Measurements from ENCODE around the gene TGM4. TPM values are rescaled to one million over a fixed set of nuclear protein-coding genes. Genes with fewer than 3 reads are reported as not detected.
"Not testable (repeated sequence)": the region's sequence is repeated elsewhere in the genome, so short reads cannot be mapped to it uniquely, and the experiment has no call there.

TGM4 gene
- total and polyA plus RNA-seq, 2 experiments from 2014 or later, result not detected

GRCh38 chr3:44948239-44948638 is 73.8 kb downstream of the TGM4 start:
- DNase-seq, result no peak

GRCh38 chr3:44949770-44950169 is 75.4 kb downstream of the TGM4 start:
- H3K27me3 ChIP-seq (replicated peaks; ENCODE audit: insufficient read depth); H4K20me1 ChIP-seq (ENCODE audit: insufficient read depth); H3K9me3 ChIP-seq (ENCODE audit: low read depth); H3K9ac ChIP-seq; H2AFZ ChIP-seq; H3F3A ChIP-seq (ENCODE audit: insufficient read depth); H3K27ac ChIP-seq; DNase-seq; H3K9me2 ChIP-seq (ENCODE audit: insufficient read depth); H3K36me3 ChIP-seq (ENCODE audit: low read depth); H3K4me2 ChIP-seq (ENCODE audit: unreplicated experiment); H3K4me3 ChIP-seq; in situ Hi-C loops (cut with MboI); H3K4me1 ChIP-seq (ENCODE audit: insufficient read depth): not testable (repeated sequence)
- H3K79me2 ChIP-seq (ENCODE audit: insufficient read depth), result peaks cover 22% of the 10 kb centered on the region
- 91 to 94% methylated on average over 4 of the region's 4 CpGs for WGBS, 2 experiments (ENCODE audit: low coverage in 1 of 2, low lambda C conversion rate in 2 of 2, missing lambda C conversion rate in 2 of 2)

More at GRCh38 chr3:44948239-44948638, 73.8 kb downstream of the TGM4 start:
- Histone ChIP-seq H3K36me3 (ENCODE audit: low read depth) (no peaks in the 10 kb centered on the region), H3F3A (ENCODE audit: insufficient read depth) (no peaks in the 10 kb centered on the region), H3K27ac (no peak overlapping the region), H2AFZ (no peak overlapping the region), H3K4me1 (ENCODE audit: insufficient read depth) (no peaks in the 10 kb centered on the region), H3K4me3 (no peak overlapping the region), H3K9me3 (ENCODE audit: low read depth) (no peaks in the 10 kb centered on the region), H3K27me3 (replicated peaks; ENCODE audit: insufficient read depth) (no peaks in the 10 kb centered on the region), H3K9ac (no peak overlapping the region), H4K20me1 (ENCODE audit: insufficient read depth) (no peaks in the 10 kb centered on the region), H3K79me2 (ENCODE audit: insufficient read depth) (peaks cover 19% of the 10 kb centered on the region), H3K4me2 (ENCODE audit: unreplicated experiment) (no peak overlapping the region), H3K9me2 (ENCODE audit: insufficient read depth) (no peaks in the 10 kb centered on the region)
- in situ Hi-C loops (cut with MboI), result no loop called here
- 93 to 96% methylated on average over 3 of the region's 3 CpGs for WGBS, 2 experiments (ENCODE audit: low coverage in 1 of 2, low lambda C conversion rate in 2 of 2, missing lambda C conversion rate in 2 of 2)
- TF ChIP-seq EZH2phosphoT487 (IDR thresholded peaks at IDR 0.05; ENCODE audit: insufficient read depth, low read depth) (no peak), EZH2 (IDR thresholded peaks at IDR 0.05; ENCODE audit: insufficient read depth, poor library complexity, severe bottlenecking) (no peak)

- TF ChIP-seq EZH2phosphoT487 (IDR thresholded peaks at IDR 0.05; ENCODE audit: insufficient read depth, low read depth) (no peak), EZH2 (IDR thresholded peaks at IDR 0.05; ENCODE audit: insufficient read depth, poor library complexity, severe bottlenecking) (no peak)
- Histone ChIP-seq H3K27me3 (replicated peaks; ENCODE audit: insufficient read depth) (no peaks in the 10 kb centered on the region), H3K4me3 (no peak overlapping the region), H3K36me3 (ENCODE audit: low read depth) (no peaks in the 10 kb centered on the region), H4K20me1 (ENCODE audit: insufficient read depth) (no peaks in the 10 kb centered on the region), H3K9me3 (ENCODE audit: low read depth) (no peaks in the 10 kb centered on the region), H3K4me2 (ENCODE audit: unreplicated experiment) (no peak overlapping the region), H3K9ac (no peak overlapping the region), H2AFZ (no peak overlapping the region), H3F3A (ENCODE audit: insufficient read depth) (no peaks in the 10 kb centered on the region), H3K9me2 (ENCODE audit: insufficient read depth) (no peaks in the 10 kb centered on the region), H3K79me2 (ENCODE audit: insufficient read depth) (peaks cover 22% of the 10 kb centered on the region), H3K27ac (no peak overlapping the region), H3K4me1 (ENCODE audit: insufficient read depth) (no peaks in the 10 kb centered on the region)
- WGBS, 2 experiments (ENCODE audit: low coverage in 1 of 2, low lambda C conversion rate in 2 of 2, missing lambda C conversion rate in 2 of 2), result 94 to 100% methylated on average over 2 of the region's 2 CpGs
- no peak for DNase-seq
- in situ Hi-C loops (cut with MboI), result no loop called here
Measured at GRCh38 chr3:44950275-44950734, 75.9 kb downstream of the TGM4 start.

GRCh38 chr3:44952689-44953088 is 78.3 kb downstream of the TGM4 start:
- H3K36me3 ChIP-seq (ENCODE audit: low read depth), result no peaks in the 10 kb centered on the region
- no peak overlapping the region for H3K9ac ChIP-seq
- no peaks in the 10 kb centered on the region for H4K20me1 ChIP-seq (ENCODE audit: insufficient read depth)
- H3K4me2 ChIP-seq (ENCODE audit: unreplicated experiment), result no peak overlapping the region
- DNase-seq, result no peak
- no peak overlapping the region for H3K27ac ChIP-seq
- no peaks in the 10 kb centered on the region for H3F3A ChIP-seq (ENCODE audit: insufficient read depth)
- no peaks in the 10 kb centered on the region for H3K27me3 ChIP-seq (replicated peaks; ENCODE audit: insufficient read depth)
- no peak overlapping the region for H3K4me3 ChIP-seq
- no peak overlapping the region for H2AFZ ChIP-seq
- WGBS, 2 experiments (ENCODE audit: low coverage in 1 of 2, low lambda C conversion rate in 2 of 2, missing lambda C conversion rate in 2 of 2), result 86 to 87% methylated on average over 3 of the region's 3 CpGs
- peaks cover 36% of the 10 kb centered on the region for H3K79me2 ChIP-seq (ENCODE audit: insufficient read depth)
- no peaks in the 10 kb centered on the region for H3K9me2 ChIP-seq (ENCODE audit: insufficient read depth)
- in situ Hi-C loops (cut with MboI), result no loop called here
- H3K9me3 ChIP-seq (ENCODE audit: low read depth), result no peaks in the 10 kb centered on the region
- TF ChIP-seq EZH2 (IDR thresholded peaks at IDR 0.05; ENCODE audit: insufficient read depth, poor library complexity, severe bottlenecking) (no peak), EZH2phosphoT487 (IDR thresholded peaks at IDR 0.05; ENCODE audit: insufficient read depth, low read depth) (no peak)
- no peaks in the 10 kb centered on the region for H3K4me1 ChIP-seq (ENCODE audit: insufficient read depth)

GRCh38 chr3:44954304-44954703 is 79.9 kb downstream of the TGM4 start:
- H4K20me1 ChIP-seq (ENCODE audit: insufficient read depth), result no peaks in the 10 kb centered on the region
- no peaks in the 10 kb centered on the region for H3K9me3 ChIP-seq (ENCODE audit: low read depth)
- no peak overlapping the region for H3K4me2 ChIP-seq (ENCODE audit: unreplicated experiment)
- H3K36me3 ChIP-seq (ENCODE audit: low read depth), result no peaks in the 10 kb centered on the region
- H3F3A ChIP-seq (ENCODE audit: insufficient read depth), result no peaks in the 10 kb centered on the region
- no peak for DNase-seq
- no peaks in the 10 kb centered on the region for H3K9me2 ChIP-seq (ENCODE audit: insufficient read depth)
- H3K27ac ChIP-seq, result no peak overlapping the region
- no peak overlapping the region for H3K9ac ChIP-seq
- peaks cover 38% of the 10 kb centered on the region for H3K79me2 ChIP-seq (ENCODE audit: insufficient read depth)
- in situ Hi-C loops (cut with MboI), result no loop called here
- H3K4me1 ChIP-seq (ENCODE audit: insufficient read depth), result no peaks in the 10 kb centered on the region
- H3K27me3 ChIP-seq (replicated peaks; ENCODE audit: insufficient read depth), result no peaks in the 10 kb centered on the region
- TF ChIP-seq EZH2 (IDR thresholded peaks at IDR 0.05; ENCODE audit: insufficient read depth, poor library complexity, severe bottlenecking) (no peak), EZH2phosphoT487 (IDR thresholded peaks at IDR 0.05; ENCODE audit: insufficient read depth, low read depth) (no peak)
- no peak overlapping the region for H3K4me3 ChIP-seq
- H2AFZ ChIP-seq, result no peak overlapping the region
- 73 to 75% methylated on average over 5 of the region's 5 CpGs for WGBS, 2 experiments (ENCODE audit: low coverage in 1 of 2, low lambda C conversion rate in 2 of 2, missing lambda C conversion rate in 2 of 2)
